HG03280 (cell line): ENCODE results near the gene NPAS1.
"Not testable (repeated sequence)": the region's sequence is repeated elsewhere in the genome, so short reads cannot be mapped to it uniquely, and the experiment has no call there.

Experiments
- ATAC-seq: cut with Tn5 transposase; IDR thresholded peaks from one replicate; pipeline ENCODE4 v1.9.1; 2021; ENCODE audit warnings: mild to moderate bottlenecking, moderate library complexity; ENCODE audit not compliant: unreplicated experiment

The NPAS1 gene

DNA sequence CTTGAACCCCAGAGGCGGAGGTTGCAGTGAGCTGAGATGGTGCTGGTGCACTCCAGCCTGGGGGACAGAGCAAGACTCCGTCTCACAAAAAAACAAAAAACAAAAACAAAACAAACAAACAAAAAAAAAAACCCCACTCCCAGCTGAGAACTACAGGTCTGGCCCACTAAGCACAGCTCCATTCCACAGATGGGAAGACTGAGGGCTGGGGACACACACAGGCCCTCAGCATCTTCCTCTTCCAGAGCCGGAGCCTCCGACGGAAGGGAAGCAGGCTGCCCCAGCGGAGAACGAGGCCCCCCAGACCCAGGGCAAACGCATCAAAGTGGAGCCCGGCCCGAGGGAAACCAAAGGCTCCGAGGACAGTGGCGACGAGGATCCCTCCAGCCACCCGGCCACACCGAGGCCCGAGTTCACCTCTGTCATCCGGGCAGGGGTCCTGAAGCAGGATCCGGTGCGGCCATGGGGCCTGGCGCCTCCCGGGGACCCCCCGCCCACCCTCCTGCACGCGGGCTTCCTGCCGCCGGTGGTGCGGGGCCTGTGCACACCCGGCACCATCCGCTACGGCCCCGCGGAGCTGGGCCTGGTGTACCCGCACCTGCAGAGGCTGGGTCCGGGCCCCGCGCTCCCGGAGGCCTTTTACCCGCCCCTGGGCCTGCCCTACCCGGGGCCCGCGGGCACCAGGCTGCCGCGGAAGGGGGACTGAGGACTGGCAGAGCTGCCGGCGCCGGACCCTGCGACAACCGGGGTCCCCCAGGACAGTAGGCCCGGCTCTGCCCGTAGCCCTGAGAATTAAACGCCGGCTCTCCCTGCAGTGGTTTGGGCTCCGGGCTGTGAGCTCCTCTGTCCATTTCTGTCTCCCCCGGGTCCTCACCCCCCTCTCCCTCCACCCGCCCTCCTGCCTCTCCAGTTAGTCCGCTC lies 25.6 kb downstream of the NPAS1 start:
- no peak for ATAC-seq

DNA sequence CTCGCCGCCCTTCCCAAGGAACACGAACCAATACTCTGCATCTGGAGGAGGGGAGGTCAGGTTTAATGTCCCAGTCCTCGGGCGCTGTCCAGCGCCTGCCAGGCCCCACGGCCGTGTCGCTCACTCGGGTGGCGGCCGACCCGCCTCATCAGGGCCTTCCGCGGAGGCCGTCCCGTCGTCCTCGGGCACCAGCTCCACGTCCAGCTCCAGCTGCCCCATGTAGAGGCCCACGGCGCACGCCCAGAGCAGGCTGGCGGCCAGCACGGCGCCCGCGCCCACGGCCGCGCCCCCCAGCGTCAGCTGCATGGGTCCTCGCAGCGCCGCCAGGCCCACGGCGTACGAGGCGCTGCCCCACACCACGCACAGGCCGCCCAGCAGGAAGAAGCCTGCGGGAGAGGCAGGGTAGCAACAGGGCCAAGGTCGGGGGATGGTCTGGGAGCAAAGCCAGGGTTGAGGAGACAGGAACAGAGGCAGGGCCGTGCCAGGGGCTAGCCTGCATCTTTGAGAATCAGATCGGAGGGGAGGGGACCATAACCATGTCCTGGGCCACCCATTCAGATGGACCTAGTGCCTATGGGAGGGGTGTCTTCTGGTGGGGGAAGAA lies 26.3 kb downstream of the NPAS1 start:
- no peak for ATAC-seq

DNA sequence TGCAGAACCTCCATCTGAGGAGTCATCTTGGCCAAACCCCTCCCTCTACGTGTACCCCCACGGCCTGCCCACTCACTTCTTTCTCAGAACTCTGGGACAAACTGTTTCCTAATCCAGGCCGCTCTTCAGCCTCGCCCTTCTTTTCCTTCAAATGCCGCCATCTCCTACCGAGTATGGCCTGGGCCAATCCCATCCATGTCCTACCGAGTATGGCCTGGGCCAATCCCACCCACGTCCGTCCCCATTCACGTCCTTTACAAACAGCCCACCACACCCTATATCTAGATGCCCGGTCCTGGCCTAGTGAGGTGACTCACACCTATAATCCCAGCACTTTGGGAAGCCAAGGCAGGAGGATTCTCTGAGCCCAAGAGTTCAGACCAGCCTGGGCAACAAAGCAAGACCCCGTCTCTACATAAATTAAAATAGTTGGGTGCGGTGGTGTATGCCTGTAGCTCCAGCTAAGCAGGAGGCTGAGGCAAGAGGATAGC lies 27.7 kb downstream of the NPAS1 start:
- ATAC-seq: no peak

DNA sequence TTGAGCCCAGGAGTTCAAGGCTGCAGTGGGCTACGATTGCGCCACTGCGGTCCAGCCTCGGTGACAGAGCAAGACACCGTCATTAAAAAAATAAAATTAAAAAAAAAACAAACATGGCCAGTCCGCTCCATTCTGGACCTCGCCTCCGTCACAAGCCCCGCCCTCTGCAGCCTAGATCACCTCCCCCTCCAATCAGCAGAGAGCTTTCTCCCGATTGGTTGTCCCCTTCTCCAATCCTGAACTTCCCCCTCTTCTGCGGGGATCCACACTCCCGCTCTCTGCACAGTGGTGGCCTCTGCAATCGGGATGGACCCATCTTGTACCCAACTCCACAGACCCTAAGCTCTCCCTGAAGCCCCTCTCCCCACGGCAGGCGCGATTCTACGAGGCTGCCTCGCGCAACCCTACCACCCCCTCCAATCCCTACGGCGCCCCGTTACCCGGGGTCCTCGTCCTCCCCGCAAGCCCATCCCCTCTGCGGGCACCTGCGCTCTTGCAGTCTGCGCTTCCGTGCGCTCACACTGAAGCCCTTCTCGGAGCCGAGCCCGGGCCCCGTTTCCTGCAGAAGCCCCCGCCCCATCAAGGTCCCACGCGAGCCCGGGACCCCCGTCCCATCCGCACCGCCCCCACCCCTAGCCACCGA lies 28.2 kb downstream of the NPAS1 start:
- peak; percentile 27 for ATAC-seq

DNA sequence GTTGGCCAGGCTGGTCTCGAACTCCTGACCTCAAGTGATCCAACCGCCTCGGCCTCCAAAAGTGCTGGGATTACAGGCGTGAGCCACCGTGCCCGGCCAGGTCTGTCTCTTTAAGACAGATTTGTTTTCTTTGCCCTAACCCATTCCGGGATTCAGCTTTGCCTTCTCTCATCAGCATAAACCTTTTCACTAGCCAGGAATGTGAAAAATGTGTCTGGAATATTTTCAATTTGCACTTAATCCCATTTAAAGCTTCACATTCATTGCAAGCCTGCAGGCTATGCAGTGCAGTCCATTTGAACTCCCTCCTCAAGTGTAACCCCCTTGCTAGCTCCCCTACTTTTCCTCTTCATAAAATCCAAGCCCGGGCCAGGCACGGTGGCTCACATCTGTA lies 29.7 kb downstream of the NPAS1 start:
- no peak for ATAC-seq

DNA sequence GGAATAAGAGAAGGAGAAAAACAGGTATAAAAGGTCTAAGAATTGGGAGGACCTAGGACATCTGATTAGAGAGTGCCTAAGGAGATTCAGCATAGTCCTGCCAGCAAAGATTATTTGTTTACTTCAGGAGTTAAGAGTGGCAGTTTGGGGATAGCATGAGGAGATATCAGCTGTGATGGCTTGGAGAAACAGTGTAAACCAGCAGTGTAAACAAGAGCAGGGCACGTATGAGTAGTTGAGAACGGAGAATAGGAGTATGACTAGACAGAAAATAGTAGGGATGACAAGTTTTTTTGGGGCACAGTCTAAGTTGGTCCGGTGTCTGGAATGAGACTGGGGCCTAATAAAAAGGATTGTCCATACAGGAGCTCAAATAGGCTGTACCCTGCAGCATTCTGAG lies 30.9 kb downstream of the NPAS1 start:
- not testable (repeated sequence) for ATAC-seq

DNA sequence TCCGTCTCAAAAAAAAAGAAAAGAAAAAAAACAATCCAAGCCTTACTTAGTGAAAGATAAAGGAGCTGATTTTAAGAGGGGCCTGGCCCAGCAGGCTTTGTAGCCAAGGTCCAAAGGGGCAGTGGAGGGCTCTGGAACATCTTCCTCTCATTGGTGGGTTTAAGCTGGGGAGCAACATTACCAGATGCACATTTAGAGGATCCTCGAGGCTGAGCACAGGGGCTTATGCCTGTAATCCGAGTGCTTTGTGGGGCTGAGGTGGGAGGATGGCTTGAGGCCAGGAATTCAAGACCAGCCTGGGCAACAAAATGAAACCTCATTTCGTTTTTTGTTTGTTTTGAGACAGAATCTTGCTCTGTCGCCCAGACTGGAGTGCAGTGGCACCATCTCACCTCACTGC lies 36.8 kb downstream of the NPAS1 start:
- ATAC-seq: no peak

DNA sequence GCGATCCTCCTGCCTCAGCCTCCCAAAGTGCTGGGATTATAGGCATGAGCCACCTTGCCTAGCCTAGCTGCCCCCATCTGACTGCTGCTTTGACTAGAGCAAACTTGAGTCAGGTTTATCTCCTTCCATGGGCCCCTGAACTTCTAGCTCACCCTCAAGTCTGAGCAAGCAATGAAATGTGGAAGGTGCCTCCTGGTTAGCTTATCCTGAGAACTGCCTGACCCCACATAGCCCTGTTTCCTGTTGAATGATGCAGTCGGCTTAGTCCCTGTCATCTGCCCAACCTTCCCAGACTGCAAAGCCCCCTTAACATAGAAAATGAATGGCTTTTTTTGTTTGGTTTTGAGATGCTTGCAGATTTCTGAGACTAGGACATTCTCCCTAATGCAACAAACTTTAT lies 37.7 kb downstream of the NPAS1 start:
- no peak for ATAC-seq

DNA sequence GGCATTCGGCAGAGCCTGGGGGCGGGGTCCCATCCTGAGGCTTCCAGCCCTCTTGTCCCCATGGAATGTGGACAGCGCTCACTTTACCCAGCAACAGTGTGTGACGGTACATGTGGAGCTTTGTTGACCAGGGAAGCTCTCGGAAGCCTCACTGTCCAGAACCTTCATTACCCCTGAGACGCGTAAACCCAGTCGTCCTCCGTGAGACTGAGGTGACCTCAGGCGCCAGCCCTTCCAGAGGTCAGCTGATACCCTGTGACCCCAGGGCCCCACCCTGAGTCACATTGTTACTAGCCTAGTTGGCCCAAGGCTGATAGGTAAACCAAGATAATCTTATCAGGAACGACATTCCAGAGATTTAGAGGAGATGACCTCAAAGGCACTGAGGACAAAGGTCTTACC lies 39.0 kb downstream of the NPAS1 start:
- no peak for ATAC-seq

DNA sequence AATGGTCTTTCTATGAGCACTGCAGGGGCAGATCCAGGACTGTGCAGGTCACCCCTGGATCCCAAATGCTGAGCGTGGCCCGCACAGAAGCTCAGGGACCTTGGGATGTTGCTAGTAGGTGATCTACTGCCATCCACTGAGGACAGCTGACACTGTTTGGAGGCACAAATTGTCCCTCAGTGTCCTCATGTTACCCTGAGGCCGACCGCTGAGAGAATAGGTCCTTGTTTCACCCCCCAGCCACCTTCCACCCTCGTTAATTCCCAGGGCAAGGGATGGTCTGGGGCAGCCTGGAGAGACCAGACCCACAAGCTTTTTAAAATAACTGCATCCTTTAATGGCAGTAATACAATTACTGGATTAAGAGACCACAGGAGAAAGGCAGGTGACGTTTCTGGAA lies 44.2 kb downstream of the NPAS1 start:
- ATAC-seq: no peak

DNA sequence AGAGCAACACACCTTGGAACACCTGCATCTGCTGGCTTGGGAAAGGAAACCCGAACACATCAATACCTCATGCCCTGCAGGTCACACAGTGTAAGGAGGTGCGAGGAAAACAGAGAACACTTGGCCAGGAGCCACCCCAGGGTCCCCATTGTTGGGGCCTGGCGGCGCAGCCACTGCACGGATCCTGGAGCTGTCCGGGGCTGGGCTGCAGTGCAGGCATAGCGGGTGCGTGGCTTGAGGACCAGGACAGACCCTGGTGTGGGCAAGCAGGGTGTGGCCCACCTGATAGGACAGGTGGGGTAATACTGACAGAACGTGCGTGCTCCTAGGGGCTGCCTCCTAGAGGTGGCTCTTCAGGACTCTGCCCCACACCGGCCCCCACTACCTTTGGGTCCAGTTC lies 45.6 kb downstream of the NPAS1 start:
- ATAC-seq: no peak

DNA sequence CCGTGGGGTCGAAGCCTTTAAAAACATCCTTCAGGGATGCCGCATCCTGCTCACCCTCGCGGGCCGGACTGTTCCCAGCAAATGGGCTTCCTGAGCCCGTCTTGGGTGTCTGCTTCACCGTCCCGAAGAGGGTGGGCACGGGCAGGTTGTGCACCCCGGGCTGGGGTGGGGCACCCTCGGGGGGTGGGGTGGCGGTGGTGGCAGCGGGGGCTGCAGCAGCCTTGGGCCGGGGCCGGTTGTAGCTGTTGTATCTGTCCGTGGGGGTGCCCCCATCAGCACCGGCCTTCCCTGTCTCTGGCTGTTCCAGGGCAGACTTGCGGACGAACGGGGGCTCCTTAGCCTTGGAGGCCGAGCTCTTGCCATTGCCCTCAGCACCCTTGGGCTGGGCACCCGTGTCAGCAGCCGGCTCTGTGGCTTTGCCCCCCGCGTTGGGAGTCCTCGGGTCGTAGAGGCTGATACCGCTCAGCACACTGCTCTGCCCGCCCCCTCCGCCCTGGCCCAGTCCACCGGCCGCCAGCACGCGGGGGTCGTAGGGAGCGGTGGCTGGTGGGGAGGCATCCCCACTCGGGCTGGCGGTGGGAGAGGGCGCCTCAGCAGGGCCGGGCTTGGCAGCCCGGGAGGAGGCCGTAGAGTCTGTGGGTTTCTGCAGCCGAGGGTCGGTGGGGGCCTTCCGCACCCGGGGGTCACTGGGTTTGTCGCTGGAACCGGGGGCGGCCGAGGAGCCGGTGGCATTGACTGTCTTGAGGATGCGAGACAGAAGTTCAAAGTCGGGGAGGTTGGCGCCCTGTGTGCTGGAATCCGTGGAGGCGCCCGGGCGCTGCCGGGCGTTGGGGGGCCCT lies 47.0 kb downstream of the NPAS1 start:
- no peak for ATAC-seq

DNA sequence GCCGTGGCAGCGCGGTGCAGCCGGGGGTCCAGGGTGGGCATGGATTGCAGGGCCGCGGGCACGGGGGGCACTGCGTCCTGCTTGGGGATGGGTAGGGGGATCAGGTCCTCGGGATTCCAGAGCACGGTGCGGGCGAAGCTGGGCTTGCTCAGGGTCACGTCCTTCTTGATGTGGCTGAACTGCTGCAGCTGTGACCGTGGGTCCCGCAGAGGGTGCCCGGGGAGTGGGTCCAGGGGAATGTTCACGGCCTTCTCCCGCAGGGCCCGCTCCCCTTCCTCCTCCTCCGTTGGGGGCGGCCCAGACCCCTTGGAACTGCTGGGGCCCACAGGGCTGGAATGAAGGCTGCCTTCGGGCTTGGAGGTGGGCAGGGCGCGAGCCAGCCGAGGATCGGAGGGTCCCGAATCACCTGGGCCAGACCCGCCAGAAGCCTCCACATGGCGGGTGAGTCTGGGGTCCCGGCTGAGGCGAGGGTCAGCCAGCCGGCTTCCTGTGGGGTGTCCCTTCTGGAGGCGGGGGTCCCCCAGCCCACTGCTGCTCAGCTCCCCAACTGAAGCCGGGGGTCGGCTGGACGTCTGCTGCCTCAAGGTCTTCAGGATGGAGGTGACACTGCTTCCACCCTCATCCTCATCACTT lies 47.7 kb downstream of the NPAS1 start:
- ATAC-seq: no peak

DNA sequence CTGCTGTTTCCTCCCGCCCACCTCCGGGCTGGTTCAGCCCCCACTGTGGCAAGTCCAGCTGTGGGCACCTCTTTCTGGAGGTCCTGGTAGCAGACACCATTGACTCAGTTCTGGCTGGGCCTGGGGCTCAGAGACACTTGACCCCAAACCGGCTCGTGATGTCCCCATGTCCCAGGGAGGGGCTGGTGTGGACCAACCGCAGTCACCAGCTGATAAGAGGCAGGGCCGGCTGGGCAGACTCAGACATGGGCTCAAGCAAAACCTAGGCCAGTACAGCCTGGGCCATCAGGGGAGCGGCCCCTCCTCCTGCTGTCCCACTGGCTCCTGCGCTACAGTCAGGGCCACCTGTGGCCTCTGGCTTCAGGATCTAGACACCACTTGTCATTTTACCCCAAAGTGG lies 48.6 kb downstream of the NPAS1 start:
- no peak for ATAC-seq

DNA sequence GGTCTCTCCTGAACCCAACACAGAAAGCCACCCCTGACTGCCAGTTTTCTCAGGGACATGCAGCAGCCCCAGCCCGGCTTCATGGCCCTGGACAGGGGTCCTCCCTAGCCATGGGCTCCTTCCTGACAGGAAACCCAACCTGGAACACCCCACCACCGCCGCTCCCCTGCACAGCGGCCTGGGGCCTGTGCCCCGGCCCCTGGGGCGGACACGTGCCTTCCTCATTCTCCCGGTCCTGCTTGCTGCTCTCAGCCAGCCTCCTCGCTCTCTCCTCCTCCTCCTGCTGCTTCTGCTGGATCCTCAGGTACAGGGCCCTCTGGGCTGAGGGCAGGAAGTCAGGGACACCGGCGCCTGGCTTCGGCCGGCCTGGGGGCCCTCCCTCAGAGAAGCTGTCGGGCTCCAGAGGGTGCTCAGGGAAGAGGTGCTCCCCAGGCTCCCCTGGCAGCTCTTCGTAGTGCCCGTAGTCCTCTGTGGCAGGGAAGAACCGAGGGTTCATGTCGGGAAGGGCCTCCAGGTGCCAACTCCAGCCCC lies 49.3 kb downstream of the NPAS1 start:
- ATAC-seq: no peak

DNA sequence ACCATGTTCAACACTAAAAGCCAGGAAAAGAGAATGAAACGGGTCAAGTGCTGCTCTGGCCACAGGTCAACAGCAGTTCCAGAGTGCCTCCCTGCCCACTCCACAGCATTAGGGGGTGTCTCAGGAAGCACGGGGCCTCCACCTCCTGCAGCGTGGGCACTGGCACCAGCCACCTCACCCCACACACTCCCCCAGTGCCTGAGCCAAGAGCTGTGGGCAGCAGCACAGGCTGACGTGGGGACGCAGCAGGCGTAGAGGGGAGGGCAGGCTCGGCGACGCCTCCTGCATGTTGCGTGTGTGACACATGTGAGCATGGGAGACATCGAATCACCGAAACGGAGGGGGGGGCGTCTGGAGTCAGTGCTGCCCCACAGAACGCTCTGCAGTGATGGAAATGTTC lies 50.2 kb downstream of the NPAS1 start:
- no peak for ATAC-seq

DNA sequence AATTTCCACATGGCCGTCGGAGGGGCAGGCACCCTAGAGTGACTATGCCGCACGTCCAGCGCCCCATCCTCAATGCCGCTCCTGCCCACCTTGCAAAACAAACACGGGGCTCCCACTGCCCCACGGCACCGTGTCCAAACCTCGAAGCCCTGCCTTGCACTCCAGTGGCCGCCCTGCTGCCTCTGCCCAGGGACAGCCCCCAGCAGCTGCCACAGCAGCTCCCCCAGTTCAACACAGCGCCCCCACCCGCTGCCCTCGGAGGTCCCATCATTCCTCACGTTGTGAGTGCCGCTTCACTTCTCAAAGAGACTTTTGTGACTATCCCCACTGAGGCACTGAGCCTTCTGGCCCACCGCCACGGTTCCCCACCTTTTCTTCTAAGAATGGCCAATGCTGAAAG lies 51.1 kb downstream of the NPAS1 start:
- no peak for ATAC-seq

DNA sequence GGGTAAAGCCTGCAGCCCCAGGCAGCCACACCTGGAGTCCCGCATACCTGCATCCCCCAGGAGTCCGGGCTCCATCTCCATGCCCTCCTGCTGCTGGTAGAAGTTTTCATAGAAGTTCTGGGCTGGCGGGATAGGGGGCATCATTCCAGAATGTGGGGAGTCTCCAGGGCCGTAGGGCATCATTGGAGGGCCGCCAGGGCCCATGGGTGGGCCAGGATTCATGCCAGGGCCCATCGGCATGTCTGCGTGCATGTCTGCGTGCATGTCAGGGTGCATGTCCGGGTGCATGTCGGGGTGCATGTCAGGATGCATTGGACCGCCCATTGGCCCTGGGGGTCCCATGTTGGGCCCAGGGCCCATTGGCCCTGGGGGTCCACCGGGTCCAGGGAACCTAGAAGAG lies 52.1 kb downstream of the NPAS1 start:
- no peak for ATAC-seq

DNA sequence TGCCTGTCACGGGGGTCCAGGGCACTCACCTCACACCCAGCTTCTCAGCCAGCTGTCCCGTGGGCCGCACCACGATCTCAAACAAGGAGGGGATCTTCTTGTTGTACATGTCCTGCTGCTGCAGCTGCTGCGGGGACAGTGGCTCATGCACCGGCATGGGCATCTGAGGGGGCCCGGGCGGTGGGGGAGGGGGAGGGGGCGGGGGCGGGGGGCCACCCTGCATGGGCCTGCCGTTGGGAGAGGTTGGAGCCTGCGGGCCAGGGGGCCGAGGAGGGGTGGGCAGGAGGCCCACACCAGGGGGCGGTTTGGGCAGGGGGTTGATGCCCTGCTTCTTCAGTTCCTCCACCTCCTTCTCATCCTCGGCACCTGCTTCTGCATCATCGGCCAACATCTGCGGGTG lies 52.7 kb downstream of the NPAS1 start:
- ATAC-seq: no peak

DNA sequence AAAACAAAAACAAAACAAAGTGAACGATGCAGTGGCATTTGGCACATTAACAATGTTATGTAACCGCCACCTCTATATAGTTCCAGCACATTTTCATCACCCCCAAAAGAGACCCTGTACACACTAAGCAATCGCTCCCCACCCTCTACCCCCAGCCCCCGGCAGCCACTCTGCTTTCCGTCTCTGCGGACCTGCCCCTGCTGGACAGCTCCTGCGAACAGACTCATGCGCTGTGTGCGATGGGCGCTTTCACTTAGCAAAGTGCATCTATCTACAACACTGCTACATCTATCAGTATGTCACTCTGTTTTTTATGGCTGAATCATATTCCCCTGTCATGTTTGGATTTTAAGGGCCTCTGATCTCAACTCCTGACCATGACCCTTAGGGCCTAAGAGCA lies 53.9 kb downstream of the NPAS1 start:
- no peak for ATAC-seq
